HL-60/S4 treated with phorbol 12-myristate 13-acetate at 8.2 ng/mL for 4 days and 3 days (cell line): ENCODE data around the gene FEM1B.
"Not testable (repeated sequence)": the region's sequence is repeated elsewhere in the genome, so short reads cannot be mapped to it uniquely, and the experiment has no call there.

Experiments
- in situ Hi-C: fragments of 300-500 bp; cut with MboI; formaldehyde crosslinking; loops from 2 replicates; pipeline ENCODE4 v1.15.0; 2022; ENCODE audit warnings: low sequenced_read_pairs

FEM1B gene

GRCh38 chr15:68277603-68278344, at the start of gene FEM1B:
Gene FEM1B (plus strand): TSS chr15:68277745. CDS start chr15:68278418, 673 bp downstream.
- in situ Hi-C loops, result no loop called here

- in situ Hi-C loops, result no loop called here
Observed at GRCh38 chr15:68228143-68228970, 49.2 kb upstream of the FEM1B start.

- in situ Hi-C loops, result no loop called here
Observed at GRCh38 chr15:68228971-68229385, 48.6 kb upstream of the FEM1B start.

- in situ Hi-C loops, result no loop called here
Observed at GRCh38 chr15:68229386-68230156, 48.0 kb upstream of the FEM1B start, which contains the start of gene CLN6. Gene CLN6 (minus strand): TSS chr15:68229728. CDS start chr15:68229584, 144 bp downstream.

- in situ Hi-C loops, result no loop called here
Observed at GRCh38 chr15:68230157-68231100, 47.1 kb upstream of the FEM1B start.

- in situ Hi-C loops, result no loop called here
Observed at GRCh38 chr15:68231102-68231818, 46.3 kb upstream of the FEM1B start.

- in situ Hi-C loops, result no loop called here
Observed at GRCh38 chr15:68232449-68232848, 45.1 kb upstream of the FEM1B start.

- in situ Hi-C loops, result no loop called here
Observed at GRCh38 chr15:68232937-68233336, 44.6 kb upstream of the FEM1B start.

- in situ Hi-C loops, result no loop called here
Observed at GRCh38 chr15:68234060-68234459, 43.5 kb upstream of the FEM1B start.

GRCh38 chr15:68234520-68234919, 43.0 kb upstream of the FEM1B start:
- in situ Hi-C loops, result not testable (repeated sequence)

GRCh38 chr15:68235022-68235421, 42.5 kb upstream of the FEM1B start:
- in situ Hi-C loops, result no loop called here

- in situ Hi-C loops, result no loop called here
Observed at GRCh38 chr15:68239025-68239424, 38.5 kb upstream of the FEM1B start.

- in situ Hi-C loops, result no loop called here
Observed at GRCh38 chr15:68241088-68241935, 36.2 kb upstream of the FEM1B start.

GRCh38 chr15:68244235-68244634, 33.3 kb upstream of the FEM1B start:
- in situ Hi-C loops, result no loop called here

GRCh38 chr15:68249058-68249713, 28.4 kb upstream of the FEM1B start:
- in situ Hi-C loops, result no loop called here

- in situ Hi-C loops, result no loop called here
Observed at GRCh38 chr15:68252925-68253534, 24.5 kb upstream of the FEM1B start.

- in situ Hi-C loops, result no loop called here
Observed at GRCh38 chr15:68256675-68257450, 20.7 kb upstream of the FEM1B start.
